ENCODE results near the gene LRBA.

Gene LRBA

GRCh38 chr4:150890246-150890645 lies 124.8 kb downstream of the LRBA start:
- no peak for DNase-seq (ENCODE audit: extremely low read depth in 1 of 2, low read depth in 1 of 2)

- DNase-seq (ENCODE audit: extremely low read depth in 1 of 2, low read depth in 1 of 2) = no peak
These were observed 125.8 kb downstream of the LRBA start for GRCh38 chr4:150889306-150889705.

GRCh38 chr4:150888625-150889024 lies 126.5 kb downstream of the LRBA start:
- DNase-seq (ENCODE audit: extremely low read depth in 1 of 2, low read depth in 1 of 2) = no peak

- no peak for DNase-seq (ENCODE audit: extremely low read depth in 1 of 2, low read depth in 1 of 2)
These were observed 126.9 kb downstream of the LRBA start for GRCh38 chr4:150888217-150888616.

- DNase-seq (ENCODE audit: extremely low read depth in 1 of 2, low read depth in 1 of 2) = no peak
These were observed 128.5 kb downstream of the LRBA start for GRCh38 chr4:150886597-150886996.

- no peak for DNase-seq (ENCODE audit: extremely low read depth in 1 of 2, low read depth in 1 of 2)
These were observed 130.5 kb downstream of the LRBA start for GRCh38 chr4:150884625-150885024.

GRCh38 chr4:150875367-150875766 lies 139.7 kb downstream of the LRBA start:
- DNase-seq (ENCODE audit: extremely low read depth in 1 of 2, low read depth in 1 of 2) = no peak

GRCh38 chr4:150874338-150875226 lies 140.5 kb downstream of the LRBA start:
- no peak for DNase-seq (ENCODE audit: extremely low read depth in 1 of 2, low read depth in 1 of 2)

GRCh38 chr4:150867148-150867547 lies 147.9 kb downstream of the LRBA start:
- peak in 1 of 2 donors; percentile 6 for DNase-seq (ENCODE audit: extremely low read depth in 1 of 2, low read depth in 1 of 2)

GRCh38 chr4:150863456-150863855 lies 151.6 kb downstream of the LRBA start:
- no peak for DNase-seq (ENCODE audit: extremely low read depth in 1 of 2, low read depth in 1 of 2)

GRCh38 chr4:150862829-150863228 lies 152.3 kb downstream of the LRBA start:
- no peak for DNase-seq (ENCODE audit: extremely low read depth in 1 of 2, low read depth in 1 of 2)

- DNase-seq (ENCODE audit: extremely low read depth in 1 of 2, low read depth in 1 of 2) = no peak
These were observed 155.6 kb downstream of the LRBA start for GRCh38 chr4:150859453-150859852.

- DNase-seq (ENCODE audit: extremely low read depth in 1 of 2, low read depth in 1 of 2) = no peak
These were observed 159.0 kb downstream of the LRBA start for GRCh38 chr4:150855981-150856510.

- no peak for DNase-seq (ENCODE audit: extremely low read depth in 1 of 2, low read depth in 1 of 2)
These were observed 160.5 kb downstream of the LRBA start for GRCh38 chr4:150854600-150854999.

GRCh38 chr4:150853882-150854281 lies 161.2 kb downstream of the LRBA start:
- no peak for DNase-seq (ENCODE audit: extremely low read depth in 1 of 2, low read depth in 1 of 2)

- DNase-seq (ENCODE audit: extremely low read depth in 1 of 2, low read depth in 1 of 2) = no peak
These were observed 162.9 kb downstream of the LRBA start for GRCh38 chr4:150852216-150852615.

GRCh38 chr4:150849016-150849415 lies 166.1 kb downstream of the LRBA start:
- no peak for DNase-seq (ENCODE audit: extremely low read depth in 1 of 2, low read depth in 1 of 2)

GRCh38 chr4:150828159-150828558 lies 186.9 kb downstream of the LRBA start:
- no peak for DNase-seq (ENCODE audit: extremely low read depth in 1 of 2, low read depth in 1 of 2)

GRCh38 chr4:150827226-150827625 lies 187.9 kb downstream of the LRBA start:
- no peak for DNase-seq (ENCODE audit: extremely low read depth in 1 of 2, low read depth in 1 of 2)

GRCh38 chr4:150826306-150826705 lies 188.8 kb downstream of the LRBA start:
- DNase-seq (ENCODE audit: extremely low read depth in 1 of 2, low read depth in 1 of 2) = no peak

GRCh38 chr4:150822407-150822806 lies 192.7 kb downstream of the LRBA start:
- DNase-seq (ENCODE audit: extremely low read depth in 1 of 2, low read depth in 1 of 2) = no peak

GRCh38 chr4:150821641-150822040 lies 193.4 kb downstream of the LRBA start:
- DNase-seq (ENCODE audit: extremely low read depth in 1 of 2, low read depth in 1 of 2) = no peak
